ENCODE measurements around the gene EMILIN3. TPM values are rescaled to one million over a fixed set of nuclear protein-coding genes. Genes with fewer than 3 reads are reported as not detected.

EMILIN3 gene
- polyA plus RNA-seq, 1 of the 3 experiments (the other 2 are of a cell fraction) = 0.02 TPM

DNA sequence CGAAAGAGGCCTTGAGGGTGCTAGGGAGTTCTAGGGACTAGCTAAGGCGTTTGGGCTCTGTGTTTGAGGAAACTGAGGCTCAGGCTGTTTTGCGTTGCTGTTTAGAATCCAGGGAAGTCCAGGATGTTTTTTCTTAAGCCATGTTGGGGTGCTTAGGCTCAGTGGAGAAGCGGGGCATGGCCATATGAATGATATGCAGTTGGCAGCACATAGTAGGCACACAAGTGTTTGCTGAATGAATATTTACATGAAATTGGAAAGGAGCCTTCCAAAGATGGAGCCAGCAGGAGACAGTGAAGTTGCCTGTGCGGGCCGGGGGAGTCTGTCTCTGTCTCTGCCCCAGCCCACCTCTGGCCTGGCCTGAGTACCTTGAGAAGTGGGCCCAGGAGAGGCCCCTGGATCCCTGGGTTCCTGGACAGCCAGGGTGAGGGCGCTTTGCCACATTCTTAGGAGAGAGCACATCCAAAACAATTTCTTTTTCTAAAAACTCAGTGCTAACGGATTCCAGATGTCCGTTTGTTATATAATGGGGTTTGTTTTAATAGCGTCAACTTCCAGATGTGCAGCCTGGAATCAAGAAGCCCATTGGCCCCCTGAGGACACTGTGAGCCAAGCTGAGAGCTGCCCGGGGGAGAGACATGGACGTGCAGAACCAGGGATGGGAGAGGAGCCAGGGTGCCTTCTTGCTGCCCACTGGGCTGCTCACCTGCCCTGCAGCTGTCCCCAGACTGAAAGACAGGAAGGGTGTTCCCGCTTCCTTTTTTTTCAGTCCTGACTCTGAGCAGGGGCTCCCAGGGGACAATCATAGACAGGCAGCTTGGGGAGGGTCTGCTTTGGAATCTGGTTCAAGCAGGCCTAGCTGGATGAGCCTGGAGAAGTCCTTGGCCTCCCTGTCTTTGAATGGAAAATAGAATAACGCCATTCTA lies 20.1 kb upstream of the EMILIN3 start (continued):
- TF ChIP-seq, protein P1, sequence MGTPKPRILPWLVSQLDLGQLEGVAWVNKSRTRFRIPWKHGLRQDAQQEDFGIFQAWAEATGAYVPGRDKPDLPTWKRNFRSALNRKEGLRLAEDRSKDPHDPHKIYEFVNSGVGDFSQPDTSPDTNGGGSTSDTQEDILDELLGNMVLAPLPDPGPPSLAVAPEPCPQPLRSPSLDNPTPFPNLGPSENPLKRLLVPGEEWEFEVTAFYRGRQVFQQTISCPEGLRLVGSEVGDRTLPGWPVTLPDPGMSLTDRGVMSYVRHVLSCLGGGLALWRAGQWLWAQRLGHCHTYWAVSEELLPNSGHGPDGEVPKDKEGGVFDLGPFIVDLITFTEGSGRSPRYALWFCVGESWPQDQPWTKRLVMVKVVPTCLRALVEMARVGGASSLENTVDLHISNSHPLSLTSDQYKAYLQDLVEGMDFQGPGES (IDR thresholded peaks at IDR 0.05; ENCODE audit: low read depth, low read length) = no peak
- no peak for TF ChIP-seq YY1 (IDR thresholded peaks at IDR 0.05; ENCODE audit: low read depth)
- no peak for TF ChIP-seq NRF1 (IDR thresholded peaks at IDR 0.05; ENCODE audit: low read depth, low read length)
- no peak for TF ChIP-seq TEAD4 (IDR thresholded peaks at IDR 0.05; ENCODE audit: borderline replicate concordance, insufficient read depth)
- no peak for TF ChIP-seq POLR2AphosphoS5 (IDR thresholded peaks at IDR 0.05; ENCODE audit: low read depth, low read length)

DNA sequence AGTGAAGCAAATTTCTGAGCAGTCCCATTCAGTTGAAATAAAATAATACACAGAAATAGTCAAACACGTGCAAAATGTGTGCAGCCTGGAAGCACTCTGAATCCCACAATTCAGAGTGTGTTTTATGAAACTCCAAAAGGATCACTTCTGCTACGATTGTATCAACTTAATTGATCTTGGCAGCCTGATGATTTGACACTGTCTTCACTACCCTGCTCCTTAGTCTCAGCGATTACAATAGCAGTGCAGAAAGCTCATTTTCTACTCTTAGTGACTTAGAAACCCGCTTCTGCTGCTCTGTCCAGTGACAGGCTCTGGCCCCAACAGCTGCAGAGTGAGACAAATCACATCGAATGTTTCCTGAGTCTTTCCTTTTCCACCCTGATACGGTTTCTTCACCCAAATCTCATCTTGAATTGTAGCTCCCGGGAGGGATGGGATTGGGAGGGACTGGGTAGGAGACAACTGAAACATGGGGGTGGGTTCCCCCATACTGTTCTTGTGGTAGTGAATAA lies 16.2 kb upstream of the EMILIN3 start:
- no peak for DNase-seq
- no peaks in the 10 kb centered on the region for H3K9me2 ChIP-seq
- H4K20me1 ChIP-seq (ENCODE audit: insufficient read depth) = no peaks in the 10 kb centered on the region
- ChIA-PET CTCF (interaction anchor here (1.0 kb wide), 1 partner anchor 28 kb away, joined by 5 read pairs; no protein-coding TSS in a partner anchor), POLR2A (no interaction called here)
- peaks cover 0 to 12% of the 10 kb centered on the region in 2 experiments; a peak in 1 of 4 replicates for H3K4me1 ChIP-seq (ENCODE audit: control insufficient read depth in 1 of 2, insufficient read depth in 2 of 2, low read depth in 1 of 2, low read length in 1 of 2)
- TF ChIP-seq TAF1 (IDR thresholded peaks at IDR 0.05; ENCODE audit: borderline replicate concordance, low read depth, low read length) = no peak
- TF ChIP-seq, protein P2, sequence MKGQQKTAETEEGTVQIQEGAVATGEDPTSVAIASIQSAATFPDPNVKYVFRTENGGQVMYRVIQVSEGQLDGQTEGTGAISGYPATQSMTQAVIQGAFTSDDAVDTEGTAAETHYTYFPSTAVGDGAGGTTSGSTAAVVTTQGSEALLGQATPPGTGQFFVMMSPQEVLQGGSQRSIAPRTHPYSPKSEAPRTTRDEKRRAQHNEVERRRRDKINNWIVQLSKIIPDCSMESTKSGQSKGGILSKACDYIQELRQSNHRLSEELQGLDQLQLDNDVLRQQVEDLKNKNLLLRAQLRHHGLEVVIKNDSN (IDR thresholded peaks at IDR 0.05; ENCODE audit: borderline replicate concordance, low read depth) = no peak
- no peak for TF ChIP-seq EP300 (IDR thresholded peaks at IDR 0.05; ENCODE audit: borderline replicate concordance in 1 of 2, low read depth in 1 of 2, low read length in 1 of 2)
- TF ChIP-seq, protein P3, sequence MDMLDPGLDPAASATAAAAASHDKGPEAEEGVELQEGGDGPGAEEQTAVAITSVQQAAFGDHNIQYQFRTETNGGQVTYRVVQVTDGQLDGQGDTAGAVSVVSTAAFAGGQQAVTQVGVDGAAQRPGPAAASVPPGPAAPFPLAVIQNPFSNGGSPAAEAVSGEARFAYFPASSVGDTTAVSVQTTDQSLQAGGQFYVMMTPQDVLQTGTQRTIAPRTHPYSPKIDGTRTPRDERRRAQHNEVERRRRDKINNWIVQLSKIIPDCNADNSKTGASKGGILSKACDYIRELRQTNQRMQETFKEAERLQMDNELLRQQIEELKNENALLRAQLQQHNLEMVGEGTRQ (IDR thresholded peaks at IDR 0.05; ENCODE audit: borderline replicate concordance, low read depth, low read length) = no peak
- TF ChIP-seq, protein P4, sequence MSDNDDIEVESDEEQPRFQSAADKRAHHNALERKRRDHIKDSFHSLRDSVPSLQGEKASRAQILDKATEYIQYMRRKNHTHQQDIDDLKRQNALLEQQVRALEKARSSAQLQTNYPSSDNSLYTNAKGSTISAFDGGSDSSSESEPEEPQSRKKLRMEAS (IDR thresholded peaks at IDR 0.05; ENCODE audit: low read depth) = no peak
- no peak for TF ChIP-seq NFIC (IDR thresholded peaks at IDR 0.05; ENCODE audit: borderline replicate concordance)
- no peak for TF ChIP-seq RCOR1 (IDR thresholded peaks at IDR 0.05; ENCODE audit: low read length)
- TF ChIP-seq MXI1 (IDR thresholded peaks at IDR 0.05; ENCODE audit: low read depth, low read length) = no peak
- TF ChIP-seq ELF1 (IDR thresholded peaks at IDR 0.05) = no peak
- TF ChIP-seq, protein P1 (IDR thresholded peaks at IDR 0.05; ENCODE audit: low read depth, low read length) = no peak
- TF ChIP-seq CHD2 (IDR thresholded peaks at IDR 0.05; ENCODE audit: low read length, partially characterized antibody) = no peak
- TF ChIP-seq FOXM1 (IDR thresholded peaks at IDR 0.05; ENCODE audit: low read depth) = no peak
- TF ChIP-seq RXRA (IDR thresholded peaks at IDR 0.05; ENCODE audit: borderline replicate concordance, low read depth) = no peak
- TF ChIP-seq, protein P5, sequence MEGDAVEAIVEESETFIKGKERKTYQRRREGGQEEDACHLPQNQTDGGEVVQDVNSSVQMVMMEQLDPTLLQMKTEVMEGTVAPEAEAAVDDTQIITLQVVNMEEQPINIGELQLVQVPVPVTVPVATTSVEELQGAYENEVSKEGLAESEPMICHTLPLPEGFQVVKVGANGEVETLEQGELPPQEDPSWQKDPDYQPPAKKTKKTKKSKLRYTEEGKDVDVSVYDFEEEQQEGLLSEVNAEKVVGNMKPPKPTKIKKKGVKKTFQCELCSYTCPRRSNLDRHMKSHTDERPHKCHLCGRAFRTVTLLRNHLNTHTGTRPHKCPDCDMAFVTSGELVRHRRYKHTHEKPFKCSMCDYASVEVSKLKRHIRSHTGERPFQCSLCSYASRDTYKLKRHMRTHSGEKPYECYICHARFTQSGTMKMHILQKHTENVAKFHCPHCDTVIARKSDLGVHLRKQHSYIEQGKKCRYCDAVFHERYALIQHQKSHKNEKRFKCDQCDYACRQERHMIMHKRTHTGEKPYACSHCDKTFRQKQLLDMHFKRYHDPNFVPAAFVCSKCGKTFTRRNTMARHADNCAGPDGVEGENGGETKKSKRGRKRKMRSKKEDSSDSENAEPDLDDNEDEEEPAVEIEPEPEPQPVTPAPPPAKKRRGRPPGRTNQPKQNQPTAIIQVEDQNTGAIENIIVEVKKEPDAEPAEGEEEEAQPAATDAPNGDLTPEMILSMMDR (IDR thresholded peaks at IDR 0.05) = no peak
- no peak for TF ChIP-seq RFX5 (IDR thresholded peaks at IDR 0.05; ENCODE audit: low read length)
- no peak for TF ChIP-seq SIN3A (IDR thresholded peaks at IDR 0.05; ENCODE audit: borderline replicate concordance, low read depth, low read length)
- H3K27ac ChIP-seq (ENCODE audit: low read depth in 2 of 2, low read length in 1 of 2) = no peak overlapping the region
- no peaks in the 10 kb centered on the region for H3K79me2 ChIP-seq (ENCODE audit: insufficient read depth)
- WGBS (ENCODE audit: low lambda C conversion rate) = 59% methylated on average over 7 of the region's 7 CpGs
- H3K36me3 ChIP-seq (replicated peaks in 1 of 2; ENCODE audit: control insufficient read depth in 1 of 2, insufficient read depth in 2 of 2, low read length in 1 of 2) = no peaks in the 10 kb centered on the region
- H3K4me3 ChIP-seq (ENCODE audit: low read depth in 2 of 2, low read length in 1 of 2) = no peak overlapping the region
- no peak overlapping the region for H3K4me2 ChIP-seq
- no peak overlapping the region for H2AFZ ChIP-seq (ENCODE audit: low read depth)
- H3K9ac ChIP-seq = no peak overlapping the region
- peaks cover 6% of the 10 kb centered on the region; the same call in 1 of the 2 replicates for H3K27me3 ChIP-seq (ENCODE audit: insufficient read depth)
- no peaks in the 10 kb centered on the region for H3K9me3 ChIP-seq
- H3F3A ChIP-seq (replicated peaks; ENCODE audit: insufficient read depth) = no peaks in the 10 kb centered on the region
